ENCODE data around the gene CABCOCO1. TPM values are rescaled to one million over a fixed set of nuclear protein-coding genes. Genes with fewer than 3 reads are reported as not detected.

CABCOCO1 gene
- total and polyA plus RNA-seq, 7 donors = 0.10 to 3.1 (median 0.68) TPM; not detected in 2

- no peak for TF ChIP-seq EP300 (IDR thresholded peaks at IDR 0.05)
- TF ChIP-seq POLR2AphosphoS5 (IDR thresholded peaks at IDR 0.05) = no peak
- TF ChIP-seq POLR2A (IDR thresholded peaks at IDR 0.05) = no peak
- TF ChIP-seq, protein P1, sequence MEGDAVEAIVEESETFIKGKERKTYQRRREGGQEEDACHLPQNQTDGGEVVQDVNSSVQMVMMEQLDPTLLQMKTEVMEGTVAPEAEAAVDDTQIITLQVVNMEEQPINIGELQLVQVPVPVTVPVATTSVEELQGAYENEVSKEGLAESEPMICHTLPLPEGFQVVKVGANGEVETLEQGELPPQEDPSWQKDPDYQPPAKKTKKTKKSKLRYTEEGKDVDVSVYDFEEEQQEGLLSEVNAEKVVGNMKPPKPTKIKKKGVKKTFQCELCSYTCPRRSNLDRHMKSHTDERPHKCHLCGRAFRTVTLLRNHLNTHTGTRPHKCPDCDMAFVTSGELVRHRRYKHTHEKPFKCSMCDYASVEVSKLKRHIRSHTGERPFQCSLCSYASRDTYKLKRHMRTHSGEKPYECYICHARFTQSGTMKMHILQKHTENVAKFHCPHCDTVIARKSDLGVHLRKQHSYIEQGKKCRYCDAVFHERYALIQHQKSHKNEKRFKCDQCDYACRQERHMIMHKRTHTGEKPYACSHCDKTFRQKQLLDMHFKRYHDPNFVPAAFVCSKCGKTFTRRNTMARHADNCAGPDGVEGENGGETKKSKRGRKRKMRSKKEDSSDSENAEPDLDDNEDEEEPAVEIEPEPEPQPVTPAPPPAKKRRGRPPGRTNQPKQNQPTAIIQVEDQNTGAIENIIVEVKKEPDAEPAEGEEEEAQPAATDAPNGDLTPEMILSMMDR (IDR thresholded peaks at IDR 0.05) = no peak
- H3K36me3 ChIP-seq = no peaks in the 10 kb centered on the region
- intact Hi-C loops (cut with DNase I) = no loop called here
- no peak overlapping the region for H3K4me3 ChIP-seq
- H3K9me3 ChIP-seq = no peaks in the 10 kb centered on the region
- no peak for DNase-seq
- no peaks in the 10 kb centered on the region for H3K27me3 ChIP-seq
- peak overlapping the region in 3 of 4 donors; percentile 18 to 52 (median 44) for H3K27ac ChIP-seq
- H3K4me1 ChIP-seq = peaks cover 0 to 12% (median 8%) of the 10 kb centered on the region in 4 donors
- WGBS, 2 donors = 12 to 60% methylated on average over 4 of the region's 4 CpGs
Observed at GRCh38 chr10:61760943-61761824, 98.5 kb downstream of the CABCOCO1 start.

DNA sequence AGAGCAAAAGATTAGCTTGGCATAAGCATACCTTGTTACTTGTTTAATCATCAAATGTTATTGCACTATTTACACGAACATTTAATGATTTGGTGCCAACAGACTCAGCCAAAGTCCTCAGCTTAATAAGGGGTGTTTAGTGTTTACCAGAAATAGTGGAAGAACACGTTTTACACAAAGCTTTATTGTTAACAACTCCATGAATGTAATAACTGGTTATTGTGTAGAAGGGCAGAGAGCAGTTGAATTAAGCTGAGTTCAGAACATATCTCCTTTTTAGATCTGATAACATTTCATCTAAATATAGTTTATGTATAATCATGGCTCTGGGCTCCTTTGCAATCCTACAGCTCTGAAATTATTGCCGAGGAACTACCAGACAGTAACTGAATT is 99.1 kb downstream of the CABCOCO1 start:
- Histone ChIP-seq H3K9me3 (no peaks in the 10 kb centered on the region), H3K36me3 (no peaks in the 10 kb centered on the region), H3K27ac (no peak overlapping the region), H3K4me1 (peaks cover 0 to 12% (median 8%) of the 10 kb centered on the region in 4 donors), H3K27me3 (no peaks in the 10 kb centered on the region), H3K4me3 (no peak overlapping the region)
- WGBS, 2 donors = 11 to 49% methylated on average over 3 of the region's 3 CpGs
- no peak for TF ChIP-seq POLR2AphosphoS5 (IDR thresholded peaks at IDR 0.05)
- TF ChIP-seq POLR2A (IDR thresholded peaks at IDR 0.05) = no peak
- TF ChIP-seq EP300 (IDR thresholded peaks at IDR 0.05) = no peak
- TF ChIP-seq, protein P1 (IDR thresholded peaks at IDR 0.05) = no peak
- intact Hi-C loops (cut with DNase I) = no loop called here
- DNase-seq = no peak

GRCh38 chr10:61763778-61764177 is 101.0 kb downstream of the CABCOCO1 start:
- no peaks in the 10 kb centered on the region for H3K27me3 ChIP-seq
- no peak overlapping the region for H3K27ac ChIP-seq
- WGBS, 2 donors = 81 to 87% methylated on average over 3 of the region's 3 CpGs
- DNase-seq = no peak
- intact Hi-C loops (cut with DNase I) = no loop called here
- TF ChIP-seq, protein P1 (IDR thresholded peaks at IDR 0.05) = no peak
- TF ChIP-seq POLR2AphosphoS5 (IDR thresholded peaks at IDR 0.05) = no peak
- TF ChIP-seq POLR2A (IDR thresholded peaks at IDR 0.05) = no peak
- TF ChIP-seq EP300 (IDR thresholded peaks at IDR 0.05) = no peak
- H3K4me3 ChIP-seq = no peak overlapping the region
- peaks cover 0 to 12% (median 8%) of the 10 kb centered on the region in 4 donors for H3K4me1 ChIP-seq
- H3K9me3 ChIP-seq = no peaks in the 10 kb centered on the region
- no peaks in the 10 kb centered on the region for H3K36me3 ChIP-seq

GRCh38 chr10:61764486-61764885 is 101.8 kb downstream of the CABCOCO1 start:
- Histone ChIP-seq H3K36me3 (no peaks in the 10 kb centered on the region), H3K27me3 (no peaks in the 10 kb centered on the region), H3K9me3 (no peaks in the 10 kb centered on the region), H3K27ac (no peak overlapping the region), H3K4me3 (no peak overlapping the region), H3K4me1 (peaks cover 0 to 12% (median 8%) of the 10 kb centered on the region in 4 donors)
- no peak for DNase-seq
- intact Hi-C loops (cut with DNase I) = no loop called here
- TF ChIP-seq POLR2AphosphoS5 (IDR thresholded peaks at IDR 0.05) (no peak), POLR2A (IDR thresholded peaks at IDR 0.05) (no peak), EP300 (IDR thresholded peaks at IDR 0.05) (no peak)
- TF ChIP-seq, protein P1 (IDR thresholded peaks at IDR 0.05) = no peak
- 86 to 88% methylated on average over 5 of the region's 5 CpGs for WGBS, 2 donors

Data from sigmoid colon (tissue), 7 donors.